ENCODE results near the gene RFPL4A. TPM values are rescaled to one million over a fixed set of nuclear protein-coding genes. Genes with fewer than 3 reads are reported as not detected.
"Not testable (repeated sequence)": the region's sequence is repeated elsewhere in the genome, so short reads cannot be mapped to it uniquely, and the experiment has no call there.

RFPL4A gene
- polyA plus RNA-seq, 2 donors, result not detected

DNA sequence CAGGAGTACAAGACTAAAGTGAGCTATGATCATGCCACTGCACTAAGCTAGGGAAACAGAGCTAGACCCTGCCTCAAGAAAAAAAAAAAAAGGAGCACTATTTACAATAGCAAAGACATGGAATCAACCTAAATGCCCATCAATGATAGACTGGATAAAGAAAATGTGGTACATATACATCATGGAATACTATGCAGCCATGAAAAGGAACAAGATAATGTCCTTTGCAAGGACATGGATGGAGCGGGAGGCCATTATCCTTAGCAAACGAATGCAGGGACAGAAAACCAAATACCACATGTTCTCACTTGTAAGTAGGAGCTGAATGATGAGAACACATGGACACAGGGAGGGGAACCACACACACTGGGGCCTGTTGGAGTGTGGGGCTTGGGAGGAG is 28.5 kb upstream of the RFPL4A start:
- not testable (repeated sequence) for H3K27me3 ChIP-seq (ENCODE audit: control insufficient read depth in 1 of 2, insufficient read depth in 2 of 2, low read length in 2 of 2); H3K4me3 ChIP-seq (ENCODE audit: low read depth in 1 of 2, low read length in 2 of 2); H3K27ac ChIP-seq (ENCODE audit: low read depth in 2 of 2, low read length in 1 of 2); H3K9me3 ChIP-seq (ENCODE audit: control insufficient read depth in 2 of 2, insufficient read depth in 1 of 2, low read depth in 1 of 2, low read length in 1 of 2); H3K4me1 ChIP-seq (ENCODE audit: control insufficient read depth in 2 of 2, insufficient read depth in 2 of 2, low read length in 1 of 2); H3K36me3 ChIP-seq (ENCODE audit: control insufficient read depth in 2 of 2, insufficient read depth in 2 of 2, low read length in 1 of 2)
- WGBS, 2 donors, result 81 to 90% methylated on average over 2 of the region's 2 CpGs

DNA sequence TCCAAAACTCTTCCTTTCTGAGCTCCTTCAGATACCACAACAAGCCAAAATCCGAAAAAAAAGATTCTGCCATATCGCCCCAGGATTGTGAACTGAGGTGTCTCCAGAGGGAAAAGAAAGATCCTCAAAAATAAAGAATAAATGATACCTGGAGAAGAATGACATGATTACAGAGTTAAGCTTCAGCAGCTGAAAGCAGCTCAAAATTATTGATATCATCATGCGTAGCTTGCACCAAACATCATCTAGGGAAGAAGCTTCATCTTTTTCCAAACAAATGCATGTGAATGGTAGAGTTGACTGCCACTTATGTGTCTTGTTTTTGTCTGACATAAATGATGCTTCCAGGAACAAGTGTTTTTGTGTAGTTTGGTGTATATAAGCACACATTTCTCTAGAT is 20.6 kb upstream of the RFPL4A start, which contains the start of gene NLRP9:
TSS of gene NLRP9 (minus strand) at position 101 of the 400 bp plus-strand sequence. CDS start at position 73, 28 bp downstream.
- H3K27me3 ChIP-seq (ENCODE audit: control insufficient read depth in 1 of 2, insufficient read depth in 2 of 2, low read length in 2 of 2), result no peaks in the 10 kb centered on the region

DNA sequence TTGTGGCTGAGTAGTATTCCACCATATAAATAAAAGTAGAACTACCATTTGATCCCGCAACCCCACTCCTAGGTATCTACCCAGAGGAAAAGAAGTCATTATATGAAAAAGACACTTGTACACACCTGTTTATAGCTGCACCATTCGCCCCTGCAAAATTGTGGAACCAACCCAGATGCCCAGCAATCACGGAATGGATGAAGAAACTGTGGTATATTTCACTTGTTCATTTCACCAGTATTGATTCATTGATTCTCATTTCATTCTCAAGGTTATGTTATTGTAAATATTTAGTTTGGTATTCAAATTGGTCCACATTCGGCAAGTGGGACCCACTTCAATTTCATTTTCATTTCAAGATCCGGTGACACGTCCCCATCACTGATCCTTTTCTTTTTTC is 8.2 kb upstream of the RFPL4A start:
- no peak overlapping the region for H3K27ac ChIP-seq (ENCODE audit: low read depth in 2 of 2, low read length in 1 of 2)
- H3K27me3 ChIP-seq (ENCODE audit: control insufficient read depth in 1 of 2, insufficient read depth in 2 of 2, low read length in 2 of 2), result no peaks in the 10 kb centered on the region
- H3K9me3 ChIP-seq (ENCODE audit: control insufficient read depth in 2 of 2, insufficient read depth in 1 of 2, low read depth in 1 of 2, low read length in 1 of 2), result peaks cover 0 to 3% of the 10 kb centered on the region in 2 donors
- no peak overlapping the region for H3K4me3 ChIP-seq (ENCODE audit: low read depth in 1 of 2, low read length in 2 of 2)
- no peaks in the 10 kb centered on the region for H3K4me1 ChIP-seq (ENCODE audit: control insufficient read depth in 2 of 2, insufficient read depth in 2 of 2, low read length in 1 of 2)
- no peaks in the 10 kb centered on the region for H3K36me3 ChIP-seq (ENCODE audit: control insufficient read depth in 2 of 2, insufficient read depth in 2 of 2, low read length in 1 of 2)
- 88% methylated on average over 6 of the region's 6 CpGs for whole genome bisulfite sequencing, 2 donors

More for the DNA sequence above, 20.6 kb upstream of the RFPL4A start, which contains the start of gene NLRP9:
- H3K27ac ChIP-seq (ENCODE audit: low read depth in 2 of 2, low read length in 1 of 2), result no peak within 1 kb of the TSS
- no peaks in the 10 kb centered on the region for H3K36me3 ChIP-seq (ENCODE audit: control insufficient read depth in 2 of 2, insufficient read depth in 2 of 2, low read length in 1 of 2)
- no peaks in the 10 kb centered on the region for H3K9me3 ChIP-seq (ENCODE audit: control insufficient read depth in 2 of 2, insufficient read depth in 1 of 2, low read depth in 1 of 2, low read length in 1 of 2)
- H3K4me1 ChIP-seq (ENCODE audit: control insufficient read depth in 2 of 2, insufficient read depth in 2 of 2, low read length in 1 of 2), result no peaks in the 10 kb centered on the region
- H3K4me3 ChIP-seq (ENCODE audit: low read depth in 1 of 2, low read length in 2 of 2), result no peak within 1 kb of the TSS
- 90 to 92% methylated on average over 3 of the region's 3 CpGs for WGBS, 2 donors

DNA sequence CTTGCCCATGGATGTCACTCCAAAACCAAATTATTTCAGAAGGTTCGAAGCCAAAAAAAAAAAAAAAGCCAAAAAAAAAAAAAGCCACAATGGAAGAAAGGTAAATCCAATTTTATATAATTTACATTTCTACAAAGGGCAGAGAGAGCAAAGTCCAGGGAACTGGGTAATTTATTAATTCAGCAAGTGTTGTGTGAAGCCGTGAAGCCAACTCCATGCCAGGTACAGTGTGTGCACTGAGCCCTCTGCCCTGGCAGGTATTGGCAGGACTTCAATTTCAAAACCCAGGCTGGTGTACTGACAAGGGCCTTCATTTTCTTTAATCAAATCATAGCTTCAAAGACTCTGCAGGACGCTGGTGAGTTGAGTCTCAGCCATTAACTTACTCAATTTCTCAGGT is 5.5 kb upstream of the RFPL4A start:
- Histone ChIP-seq H3K27ac (ENCODE audit: low read depth in 2 of 2, low read length in 1 of 2) (no peak overlapping the region), H3K36me3 (ENCODE audit: control insufficient read depth in 2 of 2, insufficient read depth in 2 of 2, low read length in 1 of 2) (no peaks in the 10 kb centered on the region), H3K4me1 (ENCODE audit: control insufficient read depth in 2 of 2, insufficient read depth in 2 of 2, low read length in 1 of 2) (no peaks in the 10 kb centered on the region), H3K27me3 (ENCODE audit: control insufficient read depth in 1 of 2, insufficient read depth in 2 of 2, low read length in 2 of 2) (no peaks in the 10 kb centered on the region), H3K9me3 (ENCODE audit: control insufficient read depth in 2 of 2, insufficient read depth in 1 of 2, low read depth in 1 of 2, low read length in 1 of 2) (no peaks in the 10 kb centered on the region), H3K4me3 (ENCODE audit: low read depth in 1 of 2, low read length in 2 of 2) (no peak overlapping the region)
- WGBS, 2 donors, result 49 to 55% methylated on average over 3 of the region's 3 CpGs

DNA sequence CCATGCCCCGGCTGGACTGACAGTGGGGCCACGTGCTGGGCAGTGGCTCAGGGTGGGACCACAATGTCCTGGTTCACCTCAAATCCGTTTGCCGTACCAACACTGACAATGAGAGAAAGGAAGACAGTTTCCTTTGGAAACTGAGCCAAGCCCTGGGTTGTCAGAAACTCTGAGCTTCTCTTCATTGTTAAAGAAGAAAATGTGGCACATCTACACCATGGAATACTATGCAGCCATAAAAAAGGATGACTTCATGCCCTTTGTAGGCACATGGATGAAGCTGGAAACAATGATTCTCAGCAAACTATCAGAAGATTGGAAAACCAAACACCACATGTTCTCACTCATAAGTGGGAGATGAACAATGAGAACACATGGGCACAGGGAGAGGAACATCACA is 2.1 kb upstream of the RFPL4A start:
- H3K9me3 ChIP-seq (ENCODE audit: control insufficient read depth in 2 of 2, insufficient read depth in 1 of 2, low read depth in 1 of 2, low read length in 1 of 2); H3K27ac ChIP-seq (ENCODE audit: low read depth in 2 of 2, low read length in 1 of 2); H3K4me3 ChIP-seq (ENCODE audit: low read depth in 1 of 2, low read length in 2 of 2); H3K27me3 ChIP-seq (ENCODE audit: control insufficient read depth in 1 of 2, insufficient read depth in 2 of 2, low read length in 2 of 2); H3K36me3 ChIP-seq (ENCODE audit: control insufficient read depth in 2 of 2, insufficient read depth in 2 of 2, low read length in 1 of 2); H3K4me1 ChIP-seq (ENCODE audit: control insufficient read depth in 2 of 2, insufficient read depth in 2 of 2, low read length in 1 of 2): not testable (repeated sequence)
- WGBS, 2 donors, result 71 to 75% methylated on average over 4 of the region's 4 CpGs

DNA sequence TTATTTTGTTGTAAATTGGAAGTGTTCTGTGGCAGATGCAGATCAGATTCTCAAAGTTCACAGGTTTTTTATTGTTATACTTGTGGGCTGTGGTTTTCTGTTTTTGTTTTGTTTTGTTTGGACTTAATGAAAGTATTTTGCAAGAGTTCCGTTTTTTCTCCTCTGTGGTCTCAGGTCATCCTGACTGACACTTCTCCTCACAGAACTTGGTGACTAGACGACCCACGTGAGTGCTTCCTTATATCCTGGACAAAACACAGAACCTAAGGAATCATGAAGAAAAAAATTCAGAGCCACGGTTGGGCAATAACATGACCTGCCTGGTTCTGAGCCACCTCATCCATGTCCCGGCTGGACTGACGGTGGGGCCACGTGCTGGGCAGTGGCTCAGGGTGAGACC is 7.6 kb downstream of the RFPL4A start:
- Histone ChIP-seq H3K9me3 (ENCODE audit: control insufficient read depth in 2 of 2, insufficient read depth in 1 of 2, low read depth in 1 of 2, low read length in 1 of 2) (no peaks in the 10 kb centered on the region), H3K36me3 (ENCODE audit: control insufficient read depth in 2 of 2, insufficient read depth in 2 of 2, low read length in 1 of 2) (no peaks in the 10 kb centered on the region)
- WGBS, 2 donors, result 66 to 75% methylated on average over 7 of the region's 7 CpGs

DNA sequence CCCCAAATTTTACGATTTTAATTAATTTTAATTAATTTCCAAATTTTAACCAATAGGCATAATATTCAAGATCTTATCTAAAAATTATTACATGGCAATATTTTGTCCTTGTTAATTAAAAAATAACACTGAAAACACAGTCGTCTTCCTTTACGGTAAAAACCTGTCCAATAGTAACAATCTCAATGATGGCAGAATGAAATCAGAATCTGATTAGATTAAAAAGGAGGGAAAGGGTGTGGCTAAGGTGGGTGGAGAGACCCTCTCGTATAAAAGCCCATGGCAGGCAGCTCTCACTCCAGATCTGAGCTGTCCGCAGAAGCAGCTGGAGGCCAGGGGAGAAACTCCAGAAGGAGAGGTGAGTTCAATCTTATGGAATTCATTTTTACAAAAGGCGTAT is 9.9 kb downstream of the RFPL4A start, which contains the start of gene RFPL4AL1:
TSS of gene RFPL4AL1 (plus strand) at position 301 of the 400 bp plus-strand sequence. CDS start 2,687 bp downstream, outside the sequence.
- not testable (repeated sequence) for H3K9me3 ChIP-seq (ENCODE audit: control insufficient read depth in 2 of 2, insufficient read depth in 1 of 2, low read depth in 1 of 2, low read length in 1 of 2); H3K4me3 ChIP-seq (ENCODE audit: low read depth in 1 of 2, low read length in 2 of 2); H3K36me3 ChIP-seq (ENCODE audit: control insufficient read depth in 2 of 2, insufficient read depth in 2 of 2, low read length in 1 of 2); H3K4me1 ChIP-seq (ENCODE audit: control insufficient read depth in 2 of 2, insufficient read depth in 2 of 2, low read length in 1 of 2); H3K27ac ChIP-seq (ENCODE audit: low read depth in 2 of 2, low read length in 1 of 2); H3K27me3 ChIP-seq (ENCODE audit: control insufficient read depth in 1 of 2, insufficient read depth in 2 of 2, low read length in 2 of 2)
- 79 to 80% methylated on average over 5 of the region's 6 CpGs for WGBS, 2 donors

More for the DNA sequence above, 7.6 kb downstream of the RFPL4A start:
- H3K4me3 ChIP-seq (ENCODE audit: low read depth in 1 of 2, low read length in 2 of 2), result no peak overlapping the region
- H3K27ac ChIP-seq (ENCODE audit: low read depth in 2 of 2, low read length in 1 of 2), result no peak overlapping the region
- no peaks in the 10 kb centered on the region for H3K27me3 ChIP-seq (ENCODE audit: control insufficient read depth in 1 of 2, insufficient read depth in 2 of 2, low read length in 2 of 2)
- no peaks in the 10 kb centered on the region for H3K4me1 ChIP-seq (ENCODE audit: control insufficient read depth in 2 of 2, insufficient read depth in 2 of 2, low read length in 1 of 2)

DNA sequence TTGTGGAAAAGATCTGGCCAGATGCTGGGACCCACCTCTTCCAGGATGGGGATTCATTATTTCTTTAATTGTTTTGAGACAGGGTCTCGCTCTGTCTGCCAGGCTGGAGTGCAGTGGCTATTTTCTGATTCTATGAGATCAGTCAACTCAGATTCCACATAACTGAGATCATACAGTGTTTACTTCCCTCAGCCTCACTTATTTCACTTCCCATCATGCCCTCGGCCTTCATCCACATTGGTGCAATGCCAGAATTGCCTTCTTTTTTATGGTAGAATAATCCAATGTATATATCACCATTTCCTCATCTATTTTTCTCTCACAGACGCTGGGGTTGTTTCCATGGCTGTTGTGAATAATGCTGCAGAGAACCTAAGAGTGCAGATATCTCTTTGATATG is 10.7 kb downstream of the RFPL4A start:
- not testable (repeated sequence) for H3K36me3 ChIP-seq (ENCODE audit: control insufficient read depth in 2 of 2, insufficient read depth in 2 of 2, low read length in 1 of 2); H3K4me1 ChIP-seq (ENCODE audit: control insufficient read depth in 2 of 2, insufficient read depth in 2 of 2, low read length in 1 of 2); H3K27ac ChIP-seq (ENCODE audit: low read depth in 2 of 2, low read length in 1 of 2); H3K4me3 ChIP-seq (ENCODE audit: low read depth in 1 of 2, low read length in 2 of 2); H3K9me3 ChIP-seq (ENCODE audit: control insufficient read depth in 2 of 2, insufficient read depth in 1 of 2, low read depth in 1 of 2, low read length in 1 of 2); H3K27me3 ChIP-seq (ENCODE audit: control insufficient read depth in 1 of 2, insufficient read depth in 2 of 2, low read length in 2 of 2)
- WGBS, 2 donors, result 17 to 44% methylated on average over 2 to 3 of the region's 3 CpGs

DNA sequence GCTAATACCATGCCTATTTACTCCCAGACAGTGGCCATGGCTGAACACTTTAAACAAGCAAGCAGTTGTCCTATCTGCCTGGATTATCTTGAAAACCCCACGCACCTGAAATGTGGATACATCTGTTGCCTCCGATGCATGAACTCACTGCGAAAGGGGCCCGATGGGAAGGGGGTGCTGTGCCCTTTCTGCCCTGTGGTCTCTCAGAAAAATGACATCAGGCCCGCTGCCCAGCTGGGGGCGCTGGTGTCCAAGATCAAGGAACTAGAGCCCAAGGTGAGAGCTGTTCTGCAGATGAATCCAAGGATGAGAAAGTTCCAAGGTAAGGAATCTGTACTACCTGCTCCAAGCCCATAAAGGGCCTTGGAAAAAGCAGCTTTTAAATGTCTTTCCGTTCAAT is 18.6 kb downstream of the RFPL4A start:
- Histone ChIP-seq H3K4me3 (ENCODE audit: low read depth in 1 of 2, low read length in 2 of 2) (no peak overlapping the region), H3K9me3 (ENCODE audit: control insufficient read depth in 2 of 2, insufficient read depth in 1 of 2, low read depth in 1 of 2, low read length in 1 of 2) (peaks cover 0 to 2% of the 10 kb centered on the region in 2 donors), H3K27ac (ENCODE audit: low read depth in 2 of 2, low read length in 1 of 2) (no peak overlapping the region), H3K36me3 (ENCODE audit: control insufficient read depth in 2 of 2, insufficient read depth in 2 of 2, low read length in 1 of 2) (no peaks in the 10 kb centered on the region), H3K27me3 (ENCODE audit: control insufficient read depth in 1 of 2, insufficient read depth in 2 of 2, low read length in 2 of 2) (peaks cover 0 to 3% of the 10 kb centered on the region in 2 donors), H3K4me1 (ENCODE audit: control insufficient read depth in 2 of 2, insufficient read depth in 2 of 2, low read length in 1 of 2) (no peaks in the 10 kb centered on the region)
- WGBS, 2 donors, result 28 to 34% methylated on average over 7 of the region's 7 CpGs

DNA sequence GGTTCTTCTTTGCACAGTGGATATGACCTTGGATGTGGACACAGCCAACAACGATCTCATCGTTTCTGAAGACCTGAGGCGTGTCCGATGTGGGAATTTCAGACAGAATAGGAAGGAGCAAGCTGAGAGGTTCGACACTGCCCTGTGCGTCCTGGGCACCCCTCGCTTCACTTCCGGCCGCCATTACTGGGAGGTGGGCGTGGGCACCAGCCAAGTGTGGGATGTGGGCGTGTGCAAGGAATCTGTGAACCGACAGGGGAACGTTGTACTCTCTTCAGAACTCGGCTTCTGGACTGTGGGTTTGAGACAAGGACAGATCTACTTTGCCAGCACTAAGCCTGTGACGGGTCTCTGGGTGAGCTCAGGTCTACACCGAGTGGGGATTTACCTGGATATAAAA is 19.4 kb downstream of the RFPL4A start:
- H3K27ac ChIP-seq (ENCODE audit: low read depth in 2 of 2, low read length in 1 of 2), result no peak overlapping the region
- H3K4me3 ChIP-seq (ENCODE audit: low read depth in 1 of 2, low read length in 2 of 2), result no peak overlapping the region
- no peaks in the 10 kb centered on the region for H3K36me3 ChIP-seq (ENCODE audit: control insufficient read depth in 2 of 2, insufficient read depth in 2 of 2, low read length in 1 of 2)
- peaks cover 0 to 2% of the 10 kb centered on the region in 2 donors for H3K9me3 ChIP-seq (ENCODE audit: control insufficient read depth in 2 of 2, insufficient read depth in 1 of 2, low read depth in 1 of 2, low read length in 1 of 2)
- H3K27me3 ChIP-seq (ENCODE audit: control insufficient read depth in 1 of 2, insufficient read depth in 2 of 2, low read length in 2 of 2), result peaks cover 0 to 3% of the 10 kb centered on the region in 2 donors
- 82 to 85% methylated on average over 16 of the region's 16 CpGs for WGBS, 2 donors
- no peaks in the 10 kb centered on the region for H3K4me1 ChIP-seq (ENCODE audit: control insufficient read depth in 2 of 2, insufficient read depth in 2 of 2, low read length in 1 of 2)

Data from esophagus (tissue), 2 donors.